Measurements from ENCODE around the gene KRT36. TPM values are rescaled to one million over a fixed set of nuclear protein-coding genes. Genes with fewer than 3 reads are reported as not detected.

KRT36 gene
- total and polyA plus RNA-seq, 2 experiments from 2014 or later: not detected

DNA sequence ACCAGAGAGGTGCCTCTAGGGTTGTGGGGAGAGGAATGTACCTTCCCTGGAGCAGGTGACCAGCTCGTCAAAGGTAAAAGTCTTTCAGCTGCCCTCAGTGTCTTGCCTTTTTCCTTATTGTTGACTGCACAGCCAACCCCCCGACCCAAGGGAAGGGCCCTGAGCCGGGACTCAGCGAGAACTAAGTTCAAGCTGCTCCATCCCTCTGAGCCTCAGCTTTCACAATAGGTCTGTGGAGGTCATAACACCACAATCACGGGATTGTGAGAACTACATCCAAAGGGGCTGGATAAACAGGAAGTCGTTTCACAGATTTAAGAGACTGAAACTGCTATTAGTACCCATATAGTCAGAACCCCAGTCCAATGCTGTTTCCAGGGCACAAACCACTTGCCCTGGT lies 2.6 kb upstream of the KRT36 start:
- H3K4me1 ChIP-seq (ENCODE audit: insufficient read depth): no peaks in the 10 kb centered on the region; the same call in 1 of the 2 replicates
- Mint-ChIP-seq H3K4me3 (no peak overlapping the region), H3K36me3 (ENCODE audit: low read depth) (no peaks in the 10 kb centered on the region), H3K27ac (no peak overlapping the region), H3K9me3 (no peaks in the 10 kb centered on the region), H3K4me1 (peaks cover 2% of the 10 kb centered on the region; the same call in 1 of the 3 replicates), H3K27me3 (ENCODE audit: insufficient read depth, low read depth, poor library complexity) (peaks cover 9% of the 10 kb centered on the region)
- no peak overlapping the region for H2AFZ ChIP-seq
- H3K4me2 ChIP-seq: no peak overlapping the region
- no peaks in the 10 kb centered on the region for H3K36me3 ChIP-seq (ENCODE audit: insufficient read depth)
- H3K27me3 ChIP-seq (ENCODE audit: insufficient read depth): no peaks in the 10 kb centered on the region
- DNase-seq (ENCODE audit: low spot score): no peak
- TF ChIP-seq ZNF114 (CRISPR knock-in tag; IDR thresholded peaks at IDR 0.05) (no peak), JUNB (IDR thresholded peaks at IDR 0.05; ENCODE audit: unreplicated experiment) (no peak), EZH2 (IDR thresholded peaks at IDR 0.05; ENCODE audit: low read depth, unreplicated experiment) (no peak), NANOG (IDR thresholded peaks at IDR 0.05; ENCODE audit: borderline replicate concordance) (no peak), EZH2phosphoT487 (IDR thresholded peaks at IDR 0.05; ENCODE audit: unreplicated experiment) (no peak), ZNF331 (CRISPR knock-in tag; IDR thresholded peaks at IDR 0.05; ENCODE audit: low read depth) (no peak), CREB1 (CRISPR knock-in tag; IDR thresholded peaks at IDR 0.05; ENCODE audit: low read depth) (no peak), STAT1 (IDR thresholded peaks at IDR 0.05; ENCODE audit: unreplicated experiment) (no peak), POLR2AphosphoS5 (IDR thresholded peaks at IDR 0.05; ENCODE audit: low read depth) (no peak)
- TF ChIP-seq, protein P1, sequence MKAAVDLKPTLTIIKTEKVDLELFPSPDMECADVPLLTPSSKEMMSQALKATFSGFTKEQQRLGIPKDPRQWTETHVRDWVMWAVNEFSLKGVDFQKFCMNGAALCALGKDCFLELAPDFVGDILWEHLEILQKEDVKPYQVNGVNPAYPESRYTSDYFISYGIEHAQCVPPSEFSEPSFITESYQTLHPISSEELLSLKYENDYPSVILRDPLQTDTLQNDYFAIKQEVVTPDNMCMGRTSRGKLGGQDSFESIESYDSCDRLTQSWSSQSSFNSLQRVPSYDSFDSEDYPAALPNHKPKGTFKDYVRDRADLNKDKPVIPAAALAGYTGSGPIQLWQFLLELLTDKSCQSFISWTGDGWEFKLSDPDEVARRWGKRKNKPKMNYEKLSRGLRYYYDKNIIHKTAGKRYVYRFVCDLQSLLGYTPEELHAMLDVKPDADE (IDR thresholded peaks at IDR 0.05): no peak
- TF ChIP-seq, protein P2, sequence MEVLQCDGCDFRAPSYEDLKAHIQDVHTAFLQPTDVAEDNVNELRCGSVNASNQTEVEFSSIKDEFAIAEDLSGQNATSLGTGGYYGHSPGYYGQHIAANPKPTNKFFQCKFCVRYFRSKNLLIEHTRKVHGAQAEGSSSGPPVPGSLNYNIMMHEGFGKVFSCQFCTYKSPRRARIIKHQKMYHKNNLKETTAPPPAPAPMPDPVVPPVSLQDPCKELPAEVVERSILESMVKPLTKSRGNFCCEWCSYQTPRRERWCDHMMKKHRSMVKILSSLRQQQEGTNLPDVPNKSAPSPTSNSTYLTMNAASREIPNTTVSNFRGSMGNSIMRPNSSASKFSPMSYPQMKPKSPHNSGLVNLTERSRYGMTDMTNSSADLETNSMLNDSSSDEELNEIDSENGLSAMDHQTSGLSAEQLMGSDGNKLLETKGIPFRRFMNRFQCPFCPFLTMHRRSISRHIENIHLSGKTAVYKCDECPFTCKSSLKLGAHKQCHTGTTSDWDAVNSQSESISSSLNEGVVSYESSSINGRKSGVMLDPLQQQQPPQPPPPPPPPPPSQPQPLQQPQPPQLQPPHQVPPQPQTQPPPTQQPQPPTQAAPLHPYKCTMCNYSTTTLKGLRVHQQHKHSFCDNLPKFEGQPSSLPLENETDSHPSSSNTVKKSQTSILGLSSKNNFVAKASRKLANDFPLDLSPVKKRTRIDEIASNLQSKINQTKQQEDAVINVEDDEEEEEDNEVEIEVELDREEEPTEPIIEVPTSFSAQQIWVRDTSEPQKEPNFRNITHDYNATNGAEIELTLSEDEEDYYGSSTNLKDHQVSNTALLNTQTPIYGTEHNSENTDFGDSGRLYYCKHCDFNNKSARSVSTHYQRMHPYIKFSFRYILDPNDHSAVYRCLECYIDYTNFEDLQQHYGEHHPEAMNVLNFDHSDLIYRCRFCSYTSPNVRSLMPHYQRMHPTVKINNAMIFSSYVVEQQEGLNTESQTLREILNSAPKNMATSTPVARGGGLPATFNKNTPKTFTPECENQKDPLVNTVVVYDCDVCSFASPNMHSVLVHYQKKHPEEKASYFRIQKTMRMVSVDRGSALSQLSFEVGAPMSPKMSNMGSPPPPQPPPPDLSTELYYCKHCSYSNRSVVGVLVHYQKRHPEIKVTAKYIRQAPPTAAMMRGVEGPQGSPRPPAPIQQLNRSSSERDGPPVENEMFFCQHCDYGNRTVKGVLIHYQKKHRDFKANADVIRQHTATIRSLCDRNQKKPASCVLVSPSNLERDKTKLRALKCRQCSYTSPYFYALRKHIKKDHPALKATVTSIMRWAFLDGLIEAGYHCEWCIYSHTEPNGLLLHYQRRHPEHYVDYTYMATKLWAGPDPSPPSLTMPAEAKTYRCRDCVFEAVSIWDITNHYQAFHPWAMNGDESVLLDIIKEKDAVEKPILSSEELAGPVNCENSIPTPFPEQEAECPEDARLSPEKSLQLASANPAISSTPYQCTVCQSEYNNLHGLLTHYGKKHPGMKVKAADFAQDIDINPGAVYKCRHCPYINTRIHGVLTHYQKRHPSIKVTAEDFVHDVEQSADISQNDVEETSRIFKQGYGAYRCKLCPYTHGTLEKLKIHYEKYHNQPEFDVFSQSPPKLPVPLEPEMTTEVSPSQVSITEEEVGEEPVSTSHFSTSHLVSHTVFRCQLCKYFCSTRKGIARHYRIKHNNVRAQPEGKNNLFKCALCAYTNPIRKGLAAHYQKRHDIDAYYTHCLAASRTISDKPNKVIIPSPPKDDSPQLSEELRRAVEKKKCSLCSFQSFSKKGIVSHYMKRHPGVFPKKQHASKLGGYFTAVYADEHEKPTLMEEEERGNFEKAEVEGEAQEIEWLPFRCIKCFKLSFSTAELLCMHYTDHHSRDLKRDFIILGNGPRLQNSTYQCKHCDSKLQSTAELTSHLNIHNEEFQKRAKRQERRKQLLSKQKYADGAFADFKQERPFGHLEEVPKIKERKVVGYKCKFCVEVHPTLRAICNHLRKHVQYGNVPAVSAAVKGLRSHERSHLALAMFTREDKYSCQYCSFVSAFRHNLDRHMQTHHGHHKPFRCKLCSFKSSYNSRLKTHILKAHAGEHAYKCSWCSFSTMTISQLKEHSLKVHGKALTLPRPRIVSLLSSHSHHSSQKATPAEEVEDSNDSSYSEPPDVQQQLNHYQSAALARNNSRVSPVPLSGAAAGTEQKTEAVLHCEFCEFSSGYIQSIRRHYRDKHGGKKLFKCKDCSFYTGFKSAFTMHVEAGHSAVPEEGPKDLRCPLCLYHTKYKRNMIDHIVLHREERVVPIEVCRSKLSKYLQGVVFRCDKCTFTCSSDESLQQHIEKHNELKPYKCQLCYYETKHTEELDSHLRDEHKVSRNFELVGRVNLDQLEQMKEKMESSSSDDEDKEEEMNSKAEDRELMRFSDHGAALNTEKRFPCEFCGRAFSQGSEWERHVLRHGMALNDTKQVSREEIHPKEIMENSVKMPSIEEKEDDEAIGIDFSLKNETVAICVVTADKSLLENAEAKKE (CRISPR knock-in tag; IDR thresholded peaks at IDR 0.05): no peak
- TF ChIP-seq, protein P3, sequence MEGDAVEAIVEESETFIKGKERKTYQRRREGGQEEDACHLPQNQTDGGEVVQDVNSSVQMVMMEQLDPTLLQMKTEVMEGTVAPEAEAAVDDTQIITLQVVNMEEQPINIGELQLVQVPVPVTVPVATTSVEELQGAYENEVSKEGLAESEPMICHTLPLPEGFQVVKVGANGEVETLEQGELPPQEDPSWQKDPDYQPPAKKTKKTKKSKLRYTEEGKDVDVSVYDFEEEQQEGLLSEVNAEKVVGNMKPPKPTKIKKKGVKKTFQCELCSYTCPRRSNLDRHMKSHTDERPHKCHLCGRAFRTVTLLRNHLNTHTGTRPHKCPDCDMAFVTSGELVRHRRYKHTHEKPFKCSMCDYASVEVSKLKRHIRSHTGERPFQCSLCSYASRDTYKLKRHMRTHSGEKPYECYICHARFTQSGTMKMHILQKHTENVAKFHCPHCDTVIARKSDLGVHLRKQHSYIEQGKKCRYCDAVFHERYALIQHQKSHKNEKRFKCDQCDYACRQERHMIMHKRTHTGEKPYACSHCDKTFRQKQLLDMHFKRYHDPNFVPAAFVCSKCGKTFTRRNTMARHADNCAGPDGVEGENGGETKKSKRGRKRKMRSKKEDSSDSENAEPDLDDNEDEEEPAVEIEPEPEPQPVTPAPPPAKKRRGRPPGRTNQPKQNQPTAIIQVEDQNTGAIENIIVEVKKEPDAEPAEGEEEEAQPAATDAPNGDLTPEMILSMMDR (conservative IDR thresholded peaks at IDR 0.05; ENCODE audit: low read depth in 2 of 2): no peak
- TF ChIP-seq, protein P4, sequence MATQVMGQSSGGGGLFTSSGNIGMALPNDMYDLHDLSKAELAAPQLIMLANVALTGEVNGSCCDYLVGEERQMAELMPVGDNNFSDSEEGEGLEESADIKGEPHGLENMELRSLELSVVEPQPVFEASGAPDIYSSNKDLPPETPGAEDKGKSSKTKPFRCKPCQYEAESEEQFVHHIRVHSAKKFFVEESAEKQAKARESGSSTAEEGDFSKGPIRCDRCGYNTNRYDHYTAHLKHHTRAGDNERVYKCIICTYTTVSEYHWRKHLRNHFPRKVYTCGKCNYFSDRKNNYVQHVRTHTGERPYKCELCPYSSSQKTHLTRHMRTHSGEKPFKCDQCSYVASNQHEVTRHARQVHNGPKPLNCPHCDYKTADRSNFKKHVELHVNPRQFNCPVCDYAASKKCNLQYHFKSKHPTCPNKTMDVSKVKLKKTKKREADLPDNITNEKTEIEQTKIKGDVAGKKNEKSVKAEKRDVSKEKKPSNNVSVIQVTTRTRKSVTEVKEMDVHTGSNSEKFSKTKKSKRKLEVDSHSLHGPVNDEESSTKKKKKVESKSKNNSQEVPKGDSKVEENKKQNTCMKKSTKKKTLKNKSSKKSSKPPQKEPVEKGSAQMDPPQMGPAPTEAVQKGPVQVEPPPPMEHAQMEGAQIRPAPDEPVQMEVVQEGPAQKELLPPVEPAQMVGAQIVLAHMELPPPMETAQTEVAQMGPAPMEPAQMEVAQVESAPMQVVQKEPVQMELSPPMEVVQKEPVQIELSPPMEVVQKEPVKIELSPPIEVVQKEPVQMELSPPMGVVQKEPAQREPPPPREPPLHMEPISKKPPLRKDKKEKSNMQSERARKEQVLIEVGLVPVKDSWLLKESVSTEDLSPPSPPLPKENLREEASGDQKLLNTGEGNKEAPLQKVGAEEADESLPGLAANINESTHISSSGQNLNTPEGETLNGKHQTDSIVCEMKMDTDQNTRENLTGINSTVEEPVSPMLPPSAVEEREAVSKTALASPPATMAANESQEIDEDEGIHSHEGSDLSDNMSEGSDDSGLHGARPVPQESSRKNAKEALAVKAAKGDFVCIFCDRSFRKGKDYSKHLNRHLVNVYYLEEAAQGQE (IDR thresholded peaks at IDR 0.05; ENCODE audit: unreplicated experiment): no peak
- no peak for ATAC-seq
- H4K20me1 ChIP-seq (replicated peaks; ENCODE audit: insufficient read depth): no peaks in the 10 kb centered on the region
- H3K4me3 ChIP-seq: no peak overlapping the region
- no peaks in the 10 kb centered on the region for H3F3A ChIP-seq (replicated peaks; ENCODE audit: low read depth)
- no peaks in the 10 kb centered on the region for H3K79me2 ChIP-seq (replicated peaks; ENCODE audit: insufficient read depth)
- no peak overlapping the region for H3K27ac ChIP-seq (ENCODE audit: low read depth)
- no peaks in the 10 kb centered on the region; the same call in 1 of the 2 replicates for H3K9me2 ChIP-seq (ENCODE audit: insufficient read depth)
